NCI-H2227 (cell line): Measurements from ENCODE around the gene TRPT1.

Source experiments
- DNase-seq: peaks from one replicate; lab custom pipeline; 2025; ENCODE audit not compliant: unreplicated experiment; lab: John Stamatoyannopoulos, UW

Gene TRPT1

GRCh38 chr11:64180891-64181290 is 45.1 kb downstream of the TRPT1 start:
- no peak for DNase-seq

DNA sequence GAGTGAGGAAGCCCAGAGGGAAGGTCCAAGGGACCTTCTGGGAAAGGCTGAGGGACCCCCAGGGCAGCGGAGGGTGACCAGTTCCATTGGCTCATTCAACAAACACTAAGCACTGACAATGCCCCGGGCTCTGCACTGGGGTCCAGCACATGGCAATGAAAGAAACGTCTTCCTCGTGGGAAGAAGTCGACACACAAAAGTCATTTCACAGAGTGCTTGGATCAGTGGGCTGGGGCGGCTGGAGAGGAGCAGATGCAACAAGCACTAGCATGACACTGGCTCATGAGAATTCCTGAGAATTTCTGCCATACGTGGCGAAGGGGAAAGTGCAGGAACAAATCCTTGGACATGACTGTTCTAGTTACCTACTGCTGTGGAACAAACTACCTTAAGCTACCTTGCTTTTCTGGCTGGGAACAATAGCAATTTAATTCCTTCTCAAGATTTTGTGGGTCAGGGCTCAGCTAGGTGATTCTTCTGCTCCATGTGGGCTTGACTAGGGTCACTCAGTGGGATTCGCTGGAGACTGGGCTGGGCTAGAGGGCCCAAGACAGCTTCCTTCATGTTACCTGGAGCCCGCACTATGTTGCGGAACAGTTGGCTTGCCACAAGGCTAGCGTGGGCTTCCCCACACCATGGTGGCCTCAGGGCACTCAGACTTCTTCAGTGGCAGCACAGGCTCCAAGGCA is 46.9 kb downstream of the TRPT1 start:
- DNase-seq, result no peak

DNA sequence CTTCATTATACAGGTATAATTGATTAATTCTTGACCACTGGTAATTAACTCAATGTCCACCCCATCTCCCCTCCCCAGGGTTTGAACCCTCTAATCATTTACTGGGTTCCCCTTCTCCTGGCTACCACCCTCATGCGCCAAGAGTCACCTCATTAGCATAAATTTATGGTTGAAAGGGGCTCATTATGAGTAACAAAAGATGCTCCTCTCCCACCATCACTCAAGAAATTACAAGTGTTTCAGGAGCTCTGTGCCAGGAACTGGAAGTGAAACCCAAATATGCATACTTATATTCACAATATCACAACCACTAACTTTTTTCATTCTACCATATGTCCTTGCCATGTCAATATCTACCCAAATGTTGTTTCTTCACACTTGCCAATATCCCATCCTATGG is 47.8 kb downstream of the TRPT1 start:
- DNase-seq, result no peak

DNA sequence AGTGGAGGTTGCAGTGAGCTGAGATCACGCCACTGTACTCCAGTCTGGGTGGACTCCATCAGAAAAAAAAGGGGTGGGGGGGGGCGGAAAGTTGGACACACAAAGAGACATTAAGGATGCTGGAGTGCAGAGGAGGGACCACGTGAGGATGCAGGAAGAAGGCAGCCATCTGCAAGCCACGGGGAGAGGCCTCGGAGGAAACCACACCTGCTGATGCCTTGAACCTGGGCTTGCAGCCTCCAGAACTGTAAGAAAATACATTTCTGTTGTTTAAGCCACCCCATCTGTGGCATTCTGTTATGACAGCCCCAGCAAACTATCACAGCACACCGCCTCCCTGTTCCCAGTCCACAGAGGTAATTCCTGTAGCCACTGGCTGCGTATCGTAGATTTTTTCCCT is 49.2 kb downstream of the TRPT1 start:
- no peak for DNase-seq
